GM18508 (cell line): Measurements from ENCODE around the gene OPRD1.
"Not testable (repeated sequence)": the region's sequence is repeated elsewhere in the genome, so short reads cannot be mapped to it uniquely, and the experiment has no call there.

Source experiments
- ATAC-seq: cut with Tn5 transposase; IDR thresholded peaks from one replicate; pipeline ENCODE4 v1.9.1; 2021; ENCODE audit warnings: moderate number of reproducible peaks; ENCODE audit not compliant: insufficient read depth, unreplicated experiment

The OPRD1 gene

GRCh38 chr1:28835237-28835650 lies 23.3 kb downstream of the OPRD1 start:
- ATAC-seq, result no peak

- ATAC-seq, result no peak
Measured at GRCh38 chr1:28836421-28836956, 24.5 kb downstream of the OPRD1 start.

GRCh38 chr1:28840928-28841544 lies 29.1 kb downstream of the OPRD1 start:
- ATAC-seq, result no peak

DNA sequence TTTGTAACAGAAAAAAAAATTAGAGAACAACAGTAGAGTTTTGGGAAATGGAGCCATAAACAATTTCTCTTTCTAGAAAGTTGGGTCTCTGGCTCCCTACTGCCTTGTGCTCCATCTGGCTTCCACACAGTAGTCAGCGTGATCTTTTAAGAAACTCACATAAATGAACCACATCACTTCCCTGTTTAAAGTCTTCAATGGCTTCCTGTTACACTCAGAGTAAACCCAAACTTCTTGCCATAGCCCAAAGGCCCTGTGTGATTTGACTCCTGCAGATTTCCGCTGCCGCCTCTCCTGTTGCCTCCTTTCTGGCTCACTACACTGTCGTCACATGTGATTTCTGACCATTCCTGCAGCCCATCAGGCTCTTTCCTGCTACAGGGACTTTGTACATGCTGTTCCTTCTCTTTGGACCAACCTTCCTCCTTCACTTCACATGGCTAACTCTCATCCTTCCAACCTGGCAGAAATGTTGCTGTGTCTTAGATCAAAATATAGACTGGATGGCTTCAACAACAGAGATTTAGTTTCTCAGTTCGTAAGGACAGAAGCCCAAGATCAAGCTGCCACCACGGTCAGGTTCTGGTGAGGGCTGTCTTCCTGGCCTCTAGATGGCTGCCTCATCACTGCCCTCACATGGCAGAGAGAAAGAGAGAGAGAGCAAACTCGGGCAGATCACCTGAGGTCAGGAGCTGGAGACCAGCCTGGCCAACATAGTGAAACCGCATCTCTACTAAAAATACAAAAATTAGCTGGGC lies 34.0 kb downstream of the OPRD1 start:
- ATAC-seq, result no peak

DNA sequence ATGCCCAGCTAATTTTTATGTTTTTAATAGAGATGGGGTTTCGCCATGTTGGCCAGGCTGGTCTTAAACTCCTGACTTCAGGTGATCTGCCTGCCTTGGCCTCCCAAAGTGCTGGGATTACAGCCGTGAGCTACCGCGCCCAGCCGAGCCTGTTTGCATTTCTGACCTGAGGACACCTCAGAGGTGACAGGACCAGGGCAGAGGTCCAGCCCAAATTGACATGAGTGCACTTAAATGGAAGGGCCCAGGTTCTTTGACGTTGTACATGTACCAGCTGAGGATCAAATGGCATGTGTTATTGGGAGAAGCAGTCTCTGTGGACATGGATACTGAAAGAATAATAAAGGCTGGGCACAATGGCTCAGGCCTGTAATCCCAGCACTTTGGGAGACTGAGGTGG lies 35.2 kb downstream of the OPRD1 start:
- not testable (repeated sequence) for ATAC-seq

- no peak for ATAC-seq
Measured at GRCh38 chr1:28848416-28848815, 36.4 kb downstream of the OPRD1 start.

DNA sequence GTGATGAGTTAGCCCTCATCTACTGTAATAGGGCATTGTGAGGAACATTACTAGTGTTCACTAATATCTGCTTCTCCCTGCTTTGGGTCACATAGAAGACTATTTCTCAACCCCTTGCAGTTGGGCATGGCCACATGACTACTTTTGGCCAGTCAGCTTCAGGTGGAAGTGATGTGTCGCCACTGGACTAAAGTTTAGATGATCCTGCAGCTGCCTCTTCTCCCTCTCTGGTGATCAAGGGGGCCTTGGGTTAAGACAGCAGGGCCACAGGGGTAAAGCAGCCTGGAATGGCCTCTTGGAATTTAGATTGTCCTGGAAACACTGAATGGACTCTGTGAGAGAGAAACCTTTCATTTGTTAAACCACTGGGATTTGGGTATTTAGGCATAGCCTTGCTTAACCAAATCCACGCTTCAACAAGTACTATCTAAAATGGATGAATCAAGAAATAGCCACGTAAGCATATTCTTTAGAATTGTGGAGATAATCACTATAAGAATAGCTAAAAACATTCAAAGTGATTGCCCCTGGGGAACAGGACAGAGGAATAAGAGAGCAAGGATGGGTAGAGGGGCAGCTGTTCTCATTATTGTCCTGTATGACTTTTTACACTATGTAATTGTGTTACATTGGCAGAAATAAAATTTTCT lies 41.2 kb downstream of the OPRD1 start:
- no peak for ATAC-seq

DNA sequence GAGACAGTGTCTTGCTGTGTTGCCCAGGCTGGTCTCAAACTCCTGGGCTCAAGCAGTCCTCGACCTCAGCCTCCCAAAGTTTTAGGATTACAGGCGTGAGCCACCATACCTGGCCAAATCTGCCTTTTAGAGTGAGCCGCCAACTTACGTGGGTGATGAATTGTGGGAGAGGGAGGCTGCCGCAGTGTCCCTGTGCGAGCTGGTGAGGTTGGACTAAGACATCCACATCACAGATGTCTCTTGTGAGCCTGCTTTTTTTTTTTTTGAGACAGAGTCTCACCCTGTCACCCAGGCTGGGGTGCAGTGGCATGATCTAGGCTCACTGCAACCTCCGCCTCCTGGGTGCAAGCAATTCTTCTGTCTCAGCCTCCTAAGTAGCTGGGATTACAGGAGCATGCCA lies 42.4 kb downstream of the OPRD1 start:
- ATAC-seq, result not testable (repeated sequence)

DNA sequence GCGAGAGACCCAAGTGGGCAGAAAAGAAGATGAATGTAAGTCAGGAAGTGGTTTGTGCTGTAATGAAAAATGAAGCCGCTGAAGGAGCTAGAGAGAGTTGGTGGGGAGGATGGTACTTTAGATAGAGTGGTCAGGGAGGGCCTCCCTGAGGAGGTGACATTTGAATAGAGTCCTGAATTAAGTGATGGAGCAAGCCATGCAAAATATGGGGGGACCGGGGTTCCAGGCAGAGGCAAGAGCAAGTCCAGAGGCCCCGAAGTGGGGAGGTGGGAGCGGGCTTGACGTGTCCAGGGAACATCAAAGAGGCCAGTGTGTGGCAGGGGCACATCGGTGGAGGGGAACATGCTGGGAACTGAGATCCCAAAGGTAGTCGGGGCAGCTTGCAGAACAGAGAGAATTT lies 43.1 kb downstream of the OPRD1 start:
- no peak for ATAC-seq

GRCh38 chr1:28855469-28855951 lies 43.5 kb downstream of the OPRD1 start:
- ATAC-seq, result no peak

GRCh38 chr1:28855969-28856368 lies 44.0 kb downstream of the OPRD1 start:
- no peak for ATAC-seq

- peak; percentile 53 for ATAC-seq
Measured at GRCh38 chr1:28860332-28861073, 48.5 kb downstream of the OPRD1 start.

DNA sequence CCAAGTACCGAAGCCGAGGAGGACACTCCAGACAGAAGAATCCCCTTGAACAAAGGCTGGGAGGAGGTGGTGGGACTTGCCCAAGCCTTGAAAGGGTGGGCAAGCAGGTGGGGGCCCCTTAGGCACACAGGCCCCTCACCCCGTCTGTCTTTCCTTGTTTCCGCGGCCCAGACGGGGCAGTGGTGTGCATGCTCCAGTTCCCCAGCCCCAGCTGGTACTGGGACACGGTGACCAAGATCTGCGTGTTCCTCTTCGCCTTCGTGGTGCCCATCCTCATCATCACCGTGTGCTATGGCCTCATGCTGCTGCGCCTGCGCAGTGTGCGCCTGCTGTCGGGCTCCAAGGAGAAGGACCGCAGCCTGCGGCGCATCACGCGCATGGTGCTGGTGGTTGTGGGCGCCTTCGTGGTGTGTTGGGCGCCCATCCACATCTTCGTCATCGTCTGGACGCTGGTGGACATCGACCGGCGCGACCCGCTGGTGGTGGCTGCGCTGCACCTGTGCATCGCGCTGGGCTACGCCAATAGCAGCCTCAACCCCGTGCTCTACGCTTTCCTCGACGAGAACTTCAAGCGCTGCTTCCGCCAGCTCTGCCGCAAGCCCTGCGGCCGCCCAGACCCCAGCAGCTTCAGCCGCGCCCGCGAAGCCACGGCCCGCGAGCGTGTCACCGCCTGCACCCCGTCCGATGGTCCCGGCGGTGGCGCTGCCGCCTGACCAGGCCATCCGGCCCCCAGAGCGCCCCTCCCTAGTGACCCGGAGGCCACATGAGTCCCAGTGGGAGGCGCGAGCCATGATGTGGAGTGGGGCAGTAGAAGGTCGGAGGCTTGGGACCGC lies 50.8 kb downstream of the OPRD1 start:
- ATAC-seq, result no peak

- no peak for ATAC-seq
Measured at GRCh38 chr1:28864695-28865094, 52.7 kb downstream of the OPRD1 start.

GRCh38 chr1:28865997-28866650 lies 54.2 kb downstream of the OPRD1 start:
- no peak for ATAC-seq

- no peak for ATAC-seq
Measured at GRCh38 chr1:28867850-28868249, 55.9 kb downstream of the OPRD1 start.

DNA sequence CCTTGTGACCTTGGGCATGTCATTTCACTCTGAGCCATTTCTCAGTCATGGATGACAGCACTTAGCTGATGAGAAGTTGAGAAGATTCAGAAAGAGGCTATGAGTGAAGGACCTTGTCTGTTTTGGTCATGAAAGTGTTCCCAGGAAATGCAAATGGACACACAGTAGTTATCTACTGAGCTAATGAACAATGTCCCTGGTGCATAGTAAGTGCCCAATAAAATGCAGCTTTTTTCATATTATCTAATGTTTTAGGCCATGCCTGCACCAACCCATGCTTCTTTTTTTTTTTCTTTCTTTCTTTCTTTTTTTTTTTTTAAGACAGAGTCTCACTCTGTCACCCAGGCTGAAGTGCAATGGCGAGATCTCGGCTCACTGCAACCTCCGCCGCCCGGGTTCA lies 58.0 kb downstream of the OPRD1 start:
- ATAC-seq, result no peak

- no peak for ATAC-seq
Measured at GRCh38 chr1:28871631-28872401, 59.8 kb downstream of the OPRD1 start.
